Measurements from ENCODE around the gene STK16.
A peak's percentile ranks its signal among the peaks of the same experiment; 100 is the strongest.

Gene STK16

DNA sequence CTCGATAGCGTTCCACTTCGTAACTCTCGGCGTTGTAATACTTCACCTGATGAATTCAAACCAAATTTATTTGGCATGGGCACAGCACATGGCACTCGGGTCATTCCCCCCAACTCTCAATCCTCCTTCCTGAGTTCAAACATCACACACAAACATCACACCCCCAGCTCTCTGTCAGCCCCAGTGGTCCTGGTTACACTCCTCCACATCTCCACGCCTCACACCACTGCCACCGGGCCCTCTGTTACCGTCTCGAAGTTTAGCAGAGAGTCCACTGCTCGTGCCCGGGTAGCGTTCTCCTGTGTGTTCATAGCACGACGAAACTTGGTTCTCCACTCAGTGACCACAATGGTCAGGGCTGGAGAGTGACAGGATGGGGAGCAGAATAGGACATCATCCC is 31.1 kb upstream of the STK16 start:
- DNase-seq (ENCODE audit: low spot score), result no peak

DNA sequence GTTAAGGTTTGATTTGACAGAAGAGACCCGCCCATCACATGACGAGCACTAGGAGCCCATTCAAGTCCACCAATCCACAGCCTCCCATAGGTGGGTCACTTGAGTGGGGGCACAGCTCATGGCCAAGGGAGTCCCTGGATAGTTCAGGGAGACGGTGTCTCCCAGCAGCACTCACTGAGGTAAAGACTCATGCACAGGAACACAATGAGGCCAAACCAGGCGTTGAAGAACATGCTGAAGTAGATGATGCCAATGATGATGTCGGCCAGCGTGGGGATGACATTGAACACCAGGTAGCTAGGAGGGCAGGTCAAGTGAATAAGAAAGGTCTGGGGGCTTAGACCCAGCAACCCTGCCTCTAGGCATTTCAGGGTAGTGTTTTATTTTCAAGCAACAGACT is 30.5 kb upstream of the STK16 start:
- DNase-seq (ENCODE audit: low spot score), result no peak

DNA sequence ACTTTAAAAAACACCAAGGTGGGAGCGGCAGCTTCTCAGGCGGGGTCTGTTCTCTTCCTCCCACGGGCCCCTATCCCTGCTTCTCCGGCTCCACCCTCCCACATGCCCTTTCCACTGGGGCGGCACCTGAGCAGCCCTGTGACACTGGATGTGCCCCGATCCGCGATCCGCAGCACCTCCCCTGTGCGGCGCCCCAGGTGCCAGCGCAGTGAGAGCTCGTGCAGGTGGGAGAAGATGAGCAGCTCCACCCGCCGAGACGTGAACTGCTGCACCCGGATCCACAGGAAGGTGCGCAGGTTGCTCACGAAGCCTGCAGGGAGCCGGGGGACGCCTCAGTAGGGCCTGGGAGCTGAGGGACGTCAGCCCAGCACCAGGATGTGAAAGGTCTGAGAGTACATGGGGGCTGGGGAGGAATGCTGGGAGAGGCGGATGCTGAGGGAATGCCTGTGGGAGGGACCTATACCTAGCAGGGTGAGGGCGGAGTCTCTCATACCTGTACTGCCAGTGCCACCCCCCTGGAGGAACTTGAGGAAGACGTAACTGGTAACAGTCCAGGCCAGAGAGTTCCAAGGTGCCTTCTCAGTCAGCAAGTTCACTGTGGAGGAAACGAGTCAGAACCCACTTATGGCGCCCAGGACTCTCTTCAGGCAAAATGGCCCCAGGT is 29.3 kb upstream of the STK16 start:
- no peak for DNase-seq (ENCODE audit: low spot score)

DNA sequence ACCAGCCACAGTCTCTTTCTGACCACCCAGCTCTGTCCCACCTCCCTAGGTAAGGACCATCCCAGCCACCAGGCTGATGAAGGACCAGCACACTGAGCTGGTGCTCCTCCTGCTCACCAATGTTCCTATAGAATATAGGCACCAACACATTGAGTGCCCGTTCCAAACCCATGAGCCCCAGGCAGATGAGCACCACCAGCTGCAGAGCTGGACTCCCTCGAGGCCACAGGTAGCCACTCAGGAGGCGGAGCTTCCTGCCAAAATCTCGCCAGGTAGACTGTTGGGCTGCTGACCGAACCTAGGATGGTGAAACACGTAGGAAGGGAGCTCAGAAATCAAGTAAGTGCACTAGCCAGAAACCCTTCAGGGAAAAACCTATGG is 28.8 kb upstream of the STK16 start:
- no peak for DNase-seq (ENCODE audit: low spot score)

DNA sequence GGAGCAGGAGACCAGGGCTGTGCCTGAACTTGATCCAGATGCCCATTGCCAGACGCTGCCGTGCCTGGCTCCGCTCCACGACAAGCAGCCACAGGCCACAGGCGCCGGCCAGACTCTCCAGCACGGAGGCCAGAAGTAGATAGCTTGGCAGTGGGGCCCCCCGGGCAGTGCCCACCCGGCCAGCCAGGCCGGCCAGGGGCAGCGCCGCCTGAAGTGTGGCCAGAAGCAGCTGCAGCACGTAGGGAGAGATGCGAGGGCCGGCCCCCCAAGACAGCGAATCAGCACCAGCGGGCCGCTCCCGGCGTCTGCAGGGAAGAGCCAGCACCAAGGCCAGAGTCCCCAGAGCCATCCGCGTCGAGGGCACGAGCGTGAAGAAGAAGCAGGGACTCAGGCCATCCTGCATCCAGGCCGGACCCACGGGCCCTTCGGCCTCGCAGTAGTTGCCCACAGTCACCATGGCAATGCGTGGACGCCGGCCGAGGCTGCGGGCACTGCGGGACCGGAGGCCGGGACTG is 27.0 kb upstream of the STK16 start:
- peak; percentile 42 for DNase-seq (ENCODE audit: low spot score)

DNA sequence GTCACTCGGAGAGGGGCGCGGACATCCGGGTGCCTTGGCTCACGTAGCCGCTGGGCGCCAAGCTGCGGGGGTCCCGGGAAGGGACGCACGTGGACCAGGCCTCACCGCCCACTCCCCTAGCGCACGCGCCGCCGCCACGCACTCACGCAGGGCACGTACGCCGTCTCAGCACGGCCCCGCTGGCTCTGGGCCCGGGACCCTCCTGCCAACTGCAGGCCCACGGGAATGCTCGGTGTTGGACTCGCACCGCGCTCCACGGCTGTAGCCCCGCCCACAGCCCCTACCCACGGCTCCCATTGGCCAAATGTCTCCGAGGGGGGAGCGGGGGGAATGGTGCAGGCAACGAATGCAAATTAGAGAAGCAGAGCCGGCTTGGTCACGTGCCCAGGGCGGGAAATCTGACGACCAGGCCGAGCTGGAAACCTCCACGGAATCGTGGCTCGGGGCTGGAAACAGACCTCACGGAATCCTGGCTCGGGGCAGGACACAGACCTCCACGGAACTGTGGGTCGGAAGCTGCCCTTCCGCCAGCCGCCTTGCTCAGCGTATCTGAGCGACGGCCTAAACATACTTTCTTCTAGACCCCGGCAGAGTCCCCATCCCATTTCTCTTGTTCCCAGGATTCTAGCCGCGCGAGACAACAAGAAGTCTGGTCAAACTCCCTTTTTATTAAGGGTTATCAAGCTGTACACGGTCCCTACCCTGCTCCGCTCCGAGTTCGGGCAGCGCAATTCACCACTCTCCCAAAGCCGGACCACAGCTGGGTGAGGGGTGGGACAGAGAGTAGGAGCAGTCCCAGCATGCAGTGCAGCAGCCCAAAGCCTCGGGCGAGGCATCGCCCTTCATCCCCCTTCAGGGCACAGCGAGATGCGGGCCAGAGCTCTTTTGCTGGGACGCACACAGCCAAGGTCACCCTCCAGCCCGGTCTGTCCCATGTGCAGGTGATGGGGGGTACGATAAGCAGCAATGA is 26.3 kb upstream of the STK16 start, which contains the start of gene ABCB6:
Gene ABCB6, minus strand, starts transcription at position 227 of the 970 bp plus-strand sequence. CDS start 285 bp downstream, outside the sequence.
- DNase-seq (ENCODE audit: low spot score), result peak; percentile 67

DNA sequence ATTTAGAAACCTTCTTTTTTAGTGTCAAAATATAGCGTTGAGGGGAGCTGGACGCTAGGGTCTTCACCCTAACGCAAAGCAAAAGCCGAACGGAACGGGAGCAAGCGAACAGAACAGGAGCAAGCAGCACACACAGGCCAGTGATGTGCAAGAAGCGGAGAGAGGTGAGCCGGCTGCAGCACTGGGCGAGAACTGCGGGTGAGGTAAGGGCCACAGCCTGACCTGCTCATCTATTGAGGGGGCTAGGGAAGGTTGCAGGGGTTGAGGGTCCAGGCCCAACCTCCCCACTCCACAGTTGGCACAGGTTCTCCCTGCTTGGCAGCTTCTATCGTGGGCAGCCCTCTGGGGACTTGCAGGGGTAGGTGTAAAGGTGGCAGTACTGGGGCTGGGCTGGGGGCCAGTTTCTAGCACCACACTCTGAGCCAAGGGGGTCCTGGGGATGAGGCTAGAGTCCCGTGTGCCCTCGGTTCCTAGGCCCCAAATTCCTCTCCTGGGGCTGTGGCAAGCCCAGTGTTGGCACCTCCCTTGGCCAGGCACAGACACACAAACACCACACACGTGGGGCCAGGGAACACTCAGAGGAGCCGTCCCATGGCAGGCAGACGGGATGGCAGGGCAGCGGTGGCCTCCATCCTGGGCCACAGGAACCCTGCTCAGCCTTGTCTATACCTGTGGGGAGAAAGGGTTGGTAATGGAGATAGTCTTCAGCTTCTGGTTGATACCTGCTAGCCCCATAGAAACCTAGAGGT is 25.3 kb upstream of the STK16 start:
- no peak for DNase-seq (ENCODE audit: low spot score)

DNA sequence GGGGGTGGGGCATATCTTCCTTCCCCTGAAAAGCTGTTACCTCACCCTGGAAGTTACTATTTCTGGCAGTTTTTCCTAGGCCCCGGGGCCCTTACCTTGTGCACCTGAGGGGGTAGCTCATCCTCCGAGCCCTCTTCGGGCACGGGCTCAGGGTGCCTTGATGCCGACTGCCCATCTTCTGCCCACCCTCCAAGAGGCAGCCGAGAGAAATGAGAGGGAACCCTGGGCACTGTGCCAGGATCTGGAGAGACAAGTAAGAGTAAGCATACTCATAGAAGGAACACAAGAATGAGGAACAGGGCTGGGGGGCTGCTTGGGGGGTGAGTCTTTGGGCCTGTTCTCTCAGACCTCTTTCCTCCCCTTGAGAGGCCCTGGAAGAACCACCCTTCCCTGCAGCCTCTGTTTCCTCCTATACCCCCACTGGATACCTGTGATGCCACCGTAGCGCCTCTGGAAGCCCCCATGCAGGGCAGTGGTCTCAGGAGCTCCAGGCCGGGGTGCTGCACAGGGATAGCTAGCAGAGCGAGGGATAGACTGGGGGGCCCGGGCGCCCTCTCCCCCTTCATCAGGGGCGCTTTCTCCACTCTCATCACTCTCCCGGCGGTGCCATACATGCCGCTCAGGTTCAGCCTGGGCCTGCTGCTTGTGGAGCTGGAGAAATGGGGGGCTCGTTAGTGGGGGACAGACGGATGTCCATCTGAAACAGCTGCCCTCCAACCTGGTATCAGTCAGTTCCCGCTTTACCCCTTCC is 24.5 kb upstream of the STK16 start:
- DNase-seq (ENCODE audit: low spot score), result no peak

DNA sequence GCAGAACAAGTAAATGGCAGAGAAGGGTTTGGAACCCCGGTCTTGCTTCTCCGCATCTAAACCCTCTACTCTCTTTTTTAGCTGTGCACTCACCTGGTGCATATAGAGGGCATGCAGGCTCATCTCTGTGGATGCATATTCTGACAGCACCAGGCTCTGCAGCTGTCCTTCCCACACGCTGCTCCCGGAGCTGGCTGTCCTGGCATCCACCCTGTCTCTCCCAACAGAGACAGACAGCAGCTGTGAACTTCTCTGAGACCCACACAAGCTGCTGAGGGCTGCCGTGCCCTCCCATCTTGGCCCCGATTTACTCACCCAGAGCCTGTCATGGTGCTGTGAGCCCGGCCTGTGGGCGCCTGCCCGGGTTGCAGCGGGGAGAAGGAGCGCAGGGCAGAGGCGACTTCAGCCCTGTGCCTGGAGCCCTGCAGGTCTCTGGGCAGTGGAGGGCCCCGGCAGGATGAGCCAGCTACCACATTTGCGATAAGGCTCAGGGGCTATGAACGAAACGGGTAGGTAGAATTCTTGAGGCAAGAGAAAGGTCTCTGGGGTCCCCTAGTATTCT is 23.2 kb upstream of the STK16 start:
- DNase-seq (ENCODE audit: low spot score), result no peak

DNA sequence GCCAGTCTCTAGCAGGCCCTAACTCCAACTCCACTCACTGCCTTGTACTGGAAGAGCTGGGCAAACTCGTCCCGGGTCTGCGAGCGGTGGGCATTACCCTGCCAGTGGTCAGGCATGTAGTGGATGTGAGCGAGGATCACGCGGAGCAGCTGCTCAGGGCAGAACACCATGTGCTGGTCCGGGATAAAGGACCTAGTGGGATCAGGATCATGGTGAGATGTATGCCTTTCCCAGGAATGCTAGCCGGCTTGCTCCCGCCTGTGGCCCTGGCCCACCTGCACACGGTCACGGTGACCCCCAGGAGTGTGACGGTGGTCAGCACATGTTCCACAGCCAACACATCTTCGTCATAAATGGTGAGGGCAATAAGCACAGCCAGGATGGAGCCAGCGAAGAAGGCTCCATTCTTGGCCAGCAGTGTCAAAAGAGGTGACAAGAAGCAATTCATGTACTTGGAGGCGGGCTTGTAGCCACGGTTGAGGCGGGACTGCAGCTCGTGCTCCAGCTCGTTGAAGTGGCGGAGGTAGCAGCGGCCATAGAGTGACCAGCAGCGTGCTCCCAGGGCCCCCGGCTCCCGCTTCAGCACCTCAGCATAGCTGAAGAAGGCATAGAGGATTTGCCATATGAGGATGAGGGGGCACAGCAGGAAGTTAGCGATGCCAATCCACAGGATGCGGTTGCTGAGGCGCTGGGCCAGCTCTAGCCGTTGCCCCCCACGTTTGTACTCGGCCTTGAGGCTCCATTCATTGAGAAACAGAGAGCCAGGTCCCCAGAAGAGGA is 21.3 kb upstream of the STK16 start:
- no peak for DNase-seq (ENCODE audit: low spot score)

DNA sequence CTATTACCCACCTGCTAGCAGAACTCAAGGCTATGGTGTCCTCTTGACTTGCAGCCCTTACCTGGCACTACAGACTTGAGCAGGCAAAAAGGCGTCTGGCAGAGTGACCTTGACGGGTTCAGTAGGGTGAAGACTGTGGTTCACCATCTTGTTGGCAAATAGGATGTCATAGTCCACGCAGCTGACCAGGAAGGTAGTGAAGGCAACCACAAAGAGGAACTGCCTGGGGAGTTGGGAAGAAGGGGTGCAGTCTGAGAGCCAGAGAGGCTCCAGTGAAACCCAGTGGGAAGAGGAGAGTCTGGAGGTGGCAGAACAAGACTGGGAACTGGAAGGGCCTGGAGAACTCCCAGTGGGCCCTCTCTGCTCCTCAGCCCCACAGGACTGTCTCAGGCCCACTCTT is 19.9 kb upstream of the STK16 start:
- DNase-seq (ENCODE audit: low spot score), result no peak

DNA sequence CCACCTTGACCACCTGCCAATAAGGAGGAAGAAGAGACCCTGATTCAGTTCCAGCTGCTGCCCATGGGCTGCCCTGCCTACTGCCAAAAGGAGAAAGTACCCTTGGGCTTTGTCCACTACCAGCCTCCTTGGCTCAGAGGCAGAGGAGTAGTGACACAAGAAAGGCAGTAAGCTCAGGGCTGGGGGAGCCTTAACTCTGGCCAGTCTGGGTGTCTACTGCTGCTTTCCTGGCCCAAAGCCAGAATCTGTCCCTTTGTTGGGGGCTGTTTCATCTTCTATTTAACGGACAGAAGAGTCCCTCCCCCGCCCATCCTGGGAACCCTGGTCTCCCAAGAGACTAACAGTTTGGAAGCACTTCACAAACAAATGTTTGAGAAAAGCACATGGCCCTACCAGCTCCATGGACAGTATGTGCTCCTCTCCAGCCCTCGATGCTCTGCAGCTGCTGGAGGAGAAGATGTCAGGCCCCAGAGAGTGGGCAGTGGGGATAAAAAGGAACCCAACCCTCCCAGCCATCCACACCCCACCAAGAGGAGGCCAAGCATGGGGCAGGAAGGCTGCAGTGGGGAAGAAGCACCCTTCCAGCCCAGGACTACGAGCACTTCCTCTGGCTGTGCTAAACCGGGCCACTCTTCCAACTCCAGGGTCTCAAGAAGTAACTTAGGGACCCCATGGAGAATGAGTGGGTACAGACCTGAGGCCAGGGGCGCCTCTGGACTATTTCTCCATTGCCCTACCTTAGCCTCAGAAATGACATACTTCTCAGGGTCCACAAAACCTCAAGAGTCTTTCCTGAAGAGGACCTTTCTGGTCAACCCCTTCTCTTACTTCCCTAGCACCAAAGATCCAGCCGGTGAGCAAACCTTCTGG is 17.0 kb upstream of the STK16 start:
- no peak for DNase-seq (ENCODE audit: low spot score)

DNA sequence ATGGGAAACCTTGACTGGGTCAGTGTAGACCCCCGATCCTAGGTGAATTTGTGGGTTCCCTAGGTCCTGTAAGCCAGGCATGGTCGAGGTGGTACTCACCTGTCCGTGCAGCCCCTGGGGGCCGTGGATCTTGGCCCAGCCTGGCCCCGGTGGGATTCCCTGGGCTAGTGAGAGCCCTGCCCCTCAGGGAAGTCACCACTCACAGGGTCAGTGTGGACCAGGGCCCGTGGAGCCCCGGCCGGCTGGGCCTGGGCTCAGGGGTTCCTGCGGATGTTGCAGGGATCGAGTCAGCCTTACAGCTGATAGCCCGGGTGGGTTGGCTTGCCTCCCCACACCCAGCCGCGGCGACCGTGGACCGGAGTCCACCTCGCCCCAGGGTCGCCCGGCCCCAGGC is 16.4 kb upstream of the STK16 start:
- DNase-seq (ENCODE audit: low spot score), result no peak

DNA sequence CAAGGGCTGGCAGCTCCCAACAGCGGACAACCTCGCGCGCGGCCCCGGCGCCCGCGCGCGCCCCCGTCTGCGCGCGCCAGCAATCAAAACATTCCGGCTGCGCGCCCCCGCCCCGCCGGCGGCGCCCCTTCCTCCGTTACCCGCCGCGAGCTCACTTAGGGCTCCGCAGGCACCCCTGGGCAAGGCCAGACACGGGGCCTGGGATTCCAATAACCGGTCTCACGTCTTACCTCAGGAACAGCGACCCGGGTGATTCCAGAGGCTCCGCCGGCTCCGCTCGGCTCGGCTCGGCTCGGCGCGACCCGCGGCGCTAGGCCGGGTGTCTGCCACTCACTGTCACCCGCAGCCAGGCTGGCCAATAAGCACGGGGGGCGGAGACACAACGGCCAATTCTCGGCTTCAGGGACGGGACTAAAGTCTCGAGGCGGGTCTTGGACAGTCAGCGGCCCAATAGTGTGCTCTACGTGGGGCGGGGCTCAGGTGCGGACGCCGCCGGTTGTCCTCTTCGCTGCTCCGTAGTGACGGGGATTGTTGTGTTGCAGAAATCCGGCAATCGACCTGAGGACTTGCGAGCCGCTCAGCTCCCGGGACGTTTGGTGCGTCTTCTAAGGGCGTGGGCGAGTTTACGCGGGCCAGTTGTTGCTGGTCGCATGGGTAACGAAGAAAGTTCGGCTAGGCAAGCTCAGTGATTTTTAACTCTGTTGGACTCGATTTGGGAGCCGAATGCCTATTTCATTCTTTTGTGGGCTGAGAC is 15.8 kb upstream of the STK16 start, which contains the start of the genes ANKZF1 and ATG9A:
Gene ANKZF1, plus strand, starts transcription at position 502 of the 754 bp plus-strand sequence. CDS start 452 bp downstream, outside the sequence.
Gene ATG9A, minus strand, starts transcription at position 332 of the 754 bp plus-strand sequence. CDS start 1,612 bp downstream, outside the sequence.
- DNase-seq (ENCODE audit: low spot score), result peak; percentile 97

DNA sequence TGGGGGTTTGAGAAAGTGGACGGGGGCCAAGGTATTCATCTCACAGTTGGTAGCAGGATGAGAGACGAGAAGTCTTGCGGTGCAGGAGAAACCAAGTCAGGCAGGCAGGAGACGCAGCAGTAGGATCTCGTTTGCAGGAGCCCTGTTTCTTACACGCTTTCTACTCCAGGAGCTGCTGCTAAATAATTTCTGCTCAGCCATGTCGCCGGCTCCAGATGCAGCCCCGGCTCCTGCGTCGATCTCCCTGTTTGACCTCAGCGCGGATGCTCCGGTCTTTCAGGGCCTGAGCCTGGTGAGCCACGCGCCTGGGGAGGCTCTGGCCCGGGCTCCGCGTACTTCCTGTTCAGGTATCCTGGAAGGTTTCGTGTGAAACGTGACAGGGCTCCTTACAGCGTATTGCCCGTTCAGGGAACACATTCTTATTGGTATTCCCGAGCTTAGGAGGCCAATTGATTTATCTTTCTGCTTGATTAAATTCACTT is 15.2 kb upstream of the STK16 start:
- DNase-seq (ENCODE audit: low spot score), result no peak

DNA sequence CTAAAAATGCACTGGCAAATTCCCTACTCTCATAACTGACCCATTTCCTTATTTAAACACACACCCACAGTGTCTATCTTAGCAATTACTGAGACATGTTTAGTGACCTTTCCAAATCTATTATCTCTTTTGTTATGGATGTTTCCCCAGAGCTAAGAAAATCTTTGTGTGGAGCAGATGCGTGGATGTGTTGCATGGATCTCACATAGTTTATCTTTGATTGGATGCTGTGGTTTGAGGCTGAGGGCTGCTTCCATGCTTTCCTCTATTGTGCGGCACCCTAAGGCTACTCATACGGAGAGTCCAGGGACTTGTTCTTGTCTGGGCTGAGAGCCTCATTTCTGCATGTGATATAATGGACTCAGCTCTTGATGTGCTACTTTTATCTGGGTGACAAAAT is 10.9 kb upstream of the STK16 start:
- DNase-seq (ENCODE audit: low spot score), result no peak

DNA sequence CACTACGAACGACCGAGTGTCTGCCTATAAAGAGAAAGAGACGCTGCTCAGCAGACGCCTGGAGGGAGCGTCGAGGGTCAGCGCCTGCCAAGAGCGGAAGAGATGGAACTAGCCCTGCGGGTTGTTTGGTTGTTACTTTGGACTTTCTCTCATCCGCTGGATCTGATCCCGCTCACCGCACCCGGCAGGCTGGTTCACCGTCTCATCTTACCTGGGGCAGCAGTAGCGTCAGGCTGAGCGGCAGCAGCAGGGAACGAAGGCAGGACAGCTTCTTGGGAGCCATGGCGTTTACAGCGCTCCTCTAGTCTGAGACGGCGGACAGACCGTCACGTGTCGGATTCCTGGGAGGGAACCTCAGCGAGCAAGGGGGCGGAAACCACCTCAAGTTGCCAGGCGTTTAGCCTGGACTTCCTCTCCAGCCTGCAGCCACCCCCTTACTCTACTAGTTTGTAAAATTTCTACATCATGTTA is 2.0 kb upstream of the STK16 start:
- no peak for DNase-seq (ENCODE audit: low spot score)

DNA sequence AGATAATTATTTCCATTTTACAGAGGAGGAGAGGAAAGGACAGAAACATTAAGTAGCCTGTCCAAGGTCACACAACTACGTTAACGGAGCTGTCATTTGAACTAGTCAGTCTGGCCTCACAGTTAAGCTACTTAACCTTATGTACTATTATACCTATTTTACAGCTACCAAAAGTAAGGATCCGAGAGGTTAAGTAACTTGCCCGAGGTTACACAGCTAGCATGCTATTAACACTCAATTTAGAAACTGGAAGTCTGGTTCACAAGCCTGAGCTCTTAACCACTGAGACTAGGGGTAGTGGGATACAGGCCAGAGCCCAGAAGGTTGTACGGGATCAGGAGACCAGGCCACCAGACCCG is 511 bp upstream of the STK16 start:
- no peak for DNase-seq (ENCODE audit: low spot score)
